A549 (cell line): Measurements from ENCODE around the gene FAAH2.

Source experiments
- CTCF ChIP-seq: fragments of >200 bp; sonication (Bioruptor Twin); formaldehyde crosslinking; IDR thresholded peaks from 3 replicates; pipeline ENCODE4 v1.5.1; 2016
- JUNB ChIP-seq: fragments of >200 bp; sonication (Bioruptor Twin); formaldehyde crosslinking; IDR thresholded peaks from 2 replicates; pipeline ENCODE4 v1.6.1; 2016
- NPAS2 ChIP-seq: fragments of 250-450 bp; sonication (Bioruptor Pico); IDR thresholded peaks from 2 replicates; pipeline ENCODE4 v1.8.0; 2022; ENCODE audit warnings: mild to moderate bottlenecking, moderate library complexity, borderline replicate concordance
- POLR2A ChIP-seq: IDR thresholded peaks from 2 replicates; pipeline ENCODE4 v1.6.1; 2012; ENCODE audit warnings: mild to moderate bottlenecking, low read length
- REST ChIP-seq: fragments of 200-600 bp; sonication (generic); IDR thresholded peaks from 2 replicates; pipeline ENCODE4 v1.6.1; 2016; ENCODE audit warnings: antibody characterized with exemption, mild to moderate bottlenecking, moderate library complexity
- TP53 ChIP-seq: fragments of 250-450 bp; sonication (Bioruptor Pico); IDR thresholded peaks from 2 replicates; pipeline ENCODE4 v1.5.0; 2021; ENCODE audit warnings: mild to moderate bottlenecking, moderate library complexity

DNA sequence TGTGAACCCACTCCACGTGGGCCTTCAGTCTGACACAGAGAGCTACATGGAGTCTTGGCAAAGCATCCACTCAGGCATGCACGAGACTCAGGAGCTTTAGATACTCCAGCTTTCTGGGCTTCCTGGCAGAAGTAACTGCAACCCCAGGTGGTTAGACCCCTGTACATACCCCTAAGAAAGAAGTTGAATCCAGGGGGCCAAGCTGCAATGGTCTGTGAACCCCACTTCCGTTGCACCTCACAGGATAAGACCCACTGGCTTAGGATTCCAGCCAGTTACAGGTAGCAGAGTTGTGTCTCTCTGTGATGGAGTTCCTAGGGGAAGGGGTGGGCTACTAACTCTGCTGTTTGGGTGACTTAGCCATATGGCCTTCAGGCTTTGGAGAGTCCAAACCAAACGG is 21.4 kb upstream of the FAAH2 start:
- TF ChIP-seq NPAS2 (CRISPR knock-in tag) = no peak
- TF ChIP-seq REST = no peak
- no peak for TF ChIP-seq CTCF
- no peak for TF ChIP-seq POLR2A
- no peak for TF ChIP-seq JUNB
- TF ChIP-seq TP53 (CRISPR knock-in tag) = no peak
